Naive thymus-derived CD4-positive, alpha-beta T cell (primary cell): Measurements from ENCODE around the gene ITGAX. TPM values are rescaled to one million over a fixed set of nuclear protein-coding genes. Genes with fewer than 3 reads are reported as not detected.

Experiments
- ATAC-seq: fragments of 150-1000 bp; cut with Tn5 transposase; 2 replicates; pipeline ENCODE4 v1.10.0; 2021; ENCODE audit warnings: mild to moderate bottlenecking, moderate library complexity
- CTCF ChIA-PET: fragments of 350-600 bp; sonication (Branson Sonifier 250); formaldehyde crosslinking; loops from one replicate; lab custom pipeline; 2021; ENCODE audit warnings: antibody characterized with exemption; lab: Charles Lee
- POLR2A ChIA-PET: fragments of 350-600 bp; sonication (Branson Sonifier 250); formaldehyde crosslinking; loops from one replicate; lab custom pipeline; 2021; ENCODE audit warnings: antibody characterized with exemption, inconsistent platforms; lab: Charles Lee
- DNase-seq, 9 donors: peaks; one replicate each; pipeline versions ENCODE4 v3.0.0 to v3.0.0-alpha.2; 2020 to 2022; ENCODE audit warnings: mixed read lengths in 1 of 9
- H3K27ac ChIP-seq: one replicate; pipeline ENCODE4 v1.7.0; 2013; ENCODE audit warnings: mild to moderate bottlenecking, low read depth, low read length, moderate library complexity
- H3K27me3 ChIP-seq, 2 donors: one replicate each; pipeline ENCODE4 v1.7.0; 2013; ENCODE audit warnings: low read length in 2 of 2, mild to moderate bottlenecking in 2 of 2, moderate library complexity in 2 of 2; ENCODE audit not compliant: control insufficient read depth in 2 of 2, insufficient read depth in 2 of 2
- H3K36me3 ChIP-seq, 3 experiments: 1 replicate in 2 of 3; 2 replicates in 1 of 3; pipeline ENCODE4 v1.7.0; 2013; ENCODE audit warnings: low read length in 3 of 3, mild to moderate bottlenecking in 3 of 3, moderate library complexity in 1 of 3; ENCODE audit not compliant: insufficient read depth in 3 of 3, control insufficient read depth in 2 of 3
- H3K4me1 ChIP-seq, 2 donors: one replicate each; pipeline ENCODE4 v1.7.0; 2013; ENCODE audit warnings: low read length in 2 of 2, mild to moderate bottlenecking in 2 of 2, moderate library complexity in 1 of 2; ENCODE audit not compliant: control insufficient read depth in 2 of 2, insufficient read depth in 2 of 2
- H3K4me3 ChIP-seq: 2 replicates; pipeline ENCODE4 v1.7.0; 2013; ENCODE audit warnings: mild to moderate bottlenecking, low read length
- H3K9me3 ChIP-seq, 3 experiments: 1 replicate in 2 of 3; 2 replicates in 1 of 3; pipeline ENCODE4 v1.7.0; 2013; ENCODE audit warnings: low read length in 3 of 3; ENCODE audit not compliant: control insufficient read depth in 2 of 3
- H3K27ac Mint-ChIP-seq, 9 donors: one replicate each; pipeline ENCODE4 v1.8.0; 2020 to 2022; ENCODE audit warnings: mixed read lengths in 9 of 9, mild to moderate bottlenecking in 8 of 9, moderate library complexity in 5 of 9, inconsistent platforms in 2 of 9
- H3K27me3 Mint-ChIP-seq, 5 donors: one replicate each; pipeline ENCODE4 v1.8.0; 2021 to 2022; ENCODE audit warnings: mixed read lengths in 5 of 5, mild to moderate bottlenecking in 1 of 5
- H3K36me3 Mint-ChIP-seq, 5 donors: one replicate each; pipeline ENCODE4 v1.8.0; 2020 to 2022; ENCODE audit warnings: mixed read lengths in 5 of 5, mild to moderate bottlenecking in 3 of 5, inconsistent platforms in 1 of 5
- H3K4me1 Mint-ChIP-seq, 7 donors: one replicate each; pipeline ENCODE4 v1.8.0; 2020 to 2022; ENCODE audit warnings: mixed read lengths in 7 of 7, mild to moderate bottlenecking in 3 of 7, inconsistent platforms in 1 of 7
- H3K4me3 Mint-ChIP-seq, 10 donors: one replicate each; pipeline ENCODE4 v1.8.0; 2020 to 2022; ENCODE audit warnings: mild to moderate bottlenecking in 10 of 10, mixed read lengths in 10 of 10, moderate library complexity in 6 of 10, inconsistent platforms in 2 of 10
- H3K9me3 Mint-ChIP-seq, 11 donors: one replicate each; pipeline ENCODE4 v1.8.0; 2020 to 2022; ENCODE audit warnings: mixed read lengths in 11 of 11, mild to moderate bottlenecking in 4 of 11, inconsistent platforms in 1 of 11, moderate library complexity in 1 of 11
- intact Hi-C, 2 donors: fragments of 100-400 bp; cut with micrococcal nuclease; formaldehyde crosslinking; loops; one replicate each; pipeline ENCODE4 v1.15.1; 2023
- polyA plus RNA-seq, 2 donors: library from polyadenylated mRNA; unstranded; fragments of 300-500 nt; fragmentation: Illumina TruSeq; gene quantifications; one replicate each; pipeline ENCODE4 v1.2.3, GENCODE V29; 2021
- total RNA-seq, 6 experiments: library from RNA in 5 of 6; stranded (reverse) in 5 of 6; gene quantifications; 1 replicate in 5 of 6; 2 replicates in 1 of 6; pipeline ENCODE4 v1.2.3 and lab custom pipeline; 2021 to 2026

The ITGAX gene
- total and polyA plus RNA-seq, 7 experiments from 2014 or later: 0.05 to 306 (median 22.1) TPM; not detected in 1

DNA sequence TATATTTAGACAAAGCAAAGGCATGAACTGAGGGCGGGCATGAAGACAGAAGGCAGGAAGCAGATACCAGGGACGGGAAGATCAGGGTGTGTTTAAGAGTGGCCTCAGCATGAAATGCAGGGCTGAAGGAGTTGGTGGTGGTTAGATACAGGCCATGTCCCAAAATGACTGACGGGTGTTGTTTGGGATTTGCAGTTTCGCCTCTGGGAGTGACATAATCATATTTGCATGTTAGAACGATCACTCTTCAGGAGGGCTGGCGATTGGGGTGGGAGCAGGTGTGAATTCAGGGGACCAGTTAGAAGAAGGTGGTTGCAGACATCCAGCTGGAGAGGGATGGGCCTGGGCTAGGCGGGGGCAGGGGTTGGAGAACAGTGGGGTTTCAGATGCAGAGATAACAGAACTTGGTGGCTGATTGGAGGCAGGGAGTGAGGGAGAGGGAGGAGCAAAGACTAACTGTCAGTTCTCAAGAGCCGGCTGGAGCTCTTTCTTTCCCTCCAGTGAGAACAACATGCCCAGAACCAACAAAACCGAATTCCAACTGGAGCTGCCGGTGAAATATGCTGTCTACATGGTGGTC lies 27.2 kb upstream of the ITGAX start:
- POLR2A ChIA-PET: no interaction called here
- no peak for ATAC-seq
- H3K27ac Mint-ChIP-seq: peak overlapping the region in 1 of 9 donors; percentile 10

DNA sequence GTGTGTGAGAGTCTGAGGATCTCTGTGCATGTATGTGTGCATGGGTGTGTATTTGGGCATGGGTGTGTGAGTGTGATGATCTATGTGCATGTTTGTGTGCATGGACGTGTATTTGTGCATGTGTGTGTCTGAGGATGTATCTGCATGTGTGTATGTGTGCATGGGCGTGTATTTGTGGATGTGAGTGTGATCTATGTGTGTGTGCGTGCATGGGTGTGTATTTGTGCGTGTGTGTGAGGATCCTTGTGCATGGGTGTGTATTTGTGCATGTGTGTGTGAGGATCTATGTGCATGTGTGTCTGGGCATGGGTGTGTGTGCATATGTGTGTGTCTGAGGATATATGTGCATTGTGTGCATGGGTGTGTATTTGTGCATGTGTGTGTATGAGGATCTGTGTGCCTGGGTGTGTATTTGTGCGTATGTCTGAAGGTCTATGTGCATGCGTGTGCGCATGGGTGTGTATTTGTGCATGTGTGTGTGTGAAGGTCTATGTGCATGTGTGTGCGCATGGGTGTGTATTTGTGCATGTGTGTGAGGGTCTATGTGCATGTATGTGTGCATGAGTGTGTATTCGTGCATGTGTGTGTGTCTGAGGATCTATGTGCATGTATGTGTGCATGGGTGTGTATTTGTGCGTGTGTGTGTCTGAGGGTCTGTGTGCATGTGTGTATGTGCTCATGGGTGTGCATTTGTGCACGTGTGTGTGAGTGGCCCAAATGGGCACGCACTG lies 26.5 kb upstream of the ITGAX start:
- Histone ChIP-seq H3K27me3 (no peaks in the 10 kb centered on the region), H3K27ac (no peak overlapping the region), H3K36me3 (no peaks in the 10 kb centered on the region), H3K4me1 (peaks cover 0 to 3% of the 10 kb centered on the region in 2 donors), H3K9me3 (peaks cover 0 to under 1% (median 0%) of the 10 kb centered on the region in 3 experiments), H3K4me3 (no peak overlapping the region)
- peak overlapping the region in 3 of 10 donors; percentile 9 to 35 (median 18) for H3K4me3 Mint-ChIP-seq
- ChIA-PET CTCF (no interaction called here), POLR2A (no interaction called here)
- peak overlapping the region in 2 of 9 donors; percentile 0 to 74 for H3K27ac Mint-ChIP-seq
- H3K27me3 Mint-ChIP-seq: peaks cover 0 to 10% (median 6%) of the 10 kb centered on the region in 5 donors
- H3K9me3 Mint-ChIP-seq: peaks cover 0 to 11% (median 3%) of the 10 kb centered on the region in 11 donors
- ATAC-seq: no peak
- H3K36me3 Mint-ChIP-seq: peaks cover 0 to 44% (median 4%) of the 10 kb centered on the region in 5 donors
- intact Hi-C loops: no loop called here
- peaks cover 11 to 22% (median 17%) of the 10 kb centered on the region in 7 donors for H3K4me1 Mint-ChIP-seq
- DNase-seq: no peak

More for the DNA sequence above, 27.2 kb upstream of the ITGAX start:
- peaks cover 3 to 47% (median 6%) of the 10 kb centered on the region in 5 donors for H3K36me3 Mint-ChIP-seq
- H3K9me3 ChIP-seq: peaks cover 0 to 8% (median 0%) of the 10 kb centered on the region in 3 experiments
- no peak for DNase-seq
- H3K4me1 ChIP-seq: peaks cover 0 to 3% of the 10 kb centered on the region in 2 donors
- no peaks in the 10 kb centered on the region for H3K36me3 ChIP-seq
- H3K9me3 Mint-ChIP-seq: peaks cover 2 to 18% (median 9%) of the 10 kb centered on the region in 11 donors
- no peaks in the 10 kb centered on the region for H3K27me3 ChIP-seq
- H3K4me3 Mint-ChIP-seq: peak overlapping the region in 1 of 10 donors; percentile 18
- H3K27me3 Mint-ChIP-seq: peaks cover 2 to 10% (median 6%) of the 10 kb centered on the region in 5 donors
- no peak overlapping the region for H3K4me3 ChIP-seq
- H3K4me1 Mint-ChIP-seq: peaks cover 10 to 22% (median 17%) of the 10 kb centered on the region in 7 donors
- intact Hi-C loops: no loop called here
- H3K27ac ChIP-seq: no peak overlapping the region
- CTCF ChIA-PET: no interaction called here

DNA sequence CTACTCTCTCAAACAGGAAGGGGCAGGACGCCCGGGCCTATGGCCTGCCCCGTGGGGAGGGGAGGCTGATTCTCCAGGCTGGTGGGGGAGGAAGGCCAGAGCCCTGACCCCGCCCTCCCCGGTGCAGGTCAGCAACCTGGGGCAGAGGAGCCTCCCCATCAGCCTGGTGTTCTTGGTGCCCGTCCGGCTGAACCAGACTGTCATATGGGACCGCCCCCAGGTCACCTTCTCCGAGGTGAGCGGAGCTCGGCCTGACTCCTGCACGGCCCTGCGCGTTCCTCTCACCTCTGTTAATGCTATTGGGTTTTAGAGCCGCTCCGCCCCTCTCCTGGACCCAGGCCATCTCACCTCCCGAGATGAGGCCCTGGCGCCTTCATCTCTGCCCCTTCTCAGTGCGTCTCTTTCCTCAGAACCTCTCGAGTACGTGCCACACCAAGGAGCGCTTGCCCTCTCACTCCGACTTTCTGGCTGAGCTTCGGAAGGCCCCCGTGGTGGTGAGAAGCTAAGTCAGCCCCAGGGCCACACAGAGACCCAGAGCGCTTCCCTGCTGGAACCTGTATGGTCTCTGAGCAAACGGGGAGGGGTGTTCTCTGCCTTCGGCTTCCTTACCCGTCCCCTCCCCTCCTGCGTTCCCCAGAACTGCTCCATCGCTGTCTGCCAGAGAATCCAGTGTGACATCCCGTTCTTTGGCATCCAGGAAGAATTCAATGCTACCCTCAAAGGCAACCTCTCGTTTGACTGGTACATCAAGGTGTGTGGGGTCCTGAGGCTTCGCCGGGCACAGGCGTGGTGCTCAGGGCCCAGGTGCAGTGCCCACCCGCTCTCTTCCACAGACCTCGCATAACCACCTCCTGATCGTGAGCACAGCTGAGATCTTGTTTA lies 25.1 kb upstream of the ITGAX start:
- Histone ChIP-seq H3K4me3 (no peak overlapping the region), H3K36me3 (no peaks in the 10 kb centered on the region), H3K9me3 (no peaks in the 10 kb centered on the region), H3K27me3 (no peaks in the 10 kb centered on the region), H3K4me1 (peaks cover 0 to 3% of the 10 kb centered on the region in 2 donors), H3K27ac (no peak overlapping the region)
- Mint-ChIP-seq H3K4me3 (peak overlapping the region; percentile 3 to 91 (median 84)), H3K27ac (peak overlapping the region in 5 of 9 donors; percentile 36 to 99 (median 76)), H3K9me3 (peaks cover 0 to 6% (median 2%) of the 10 kb centered on the region in 11 donors), H3K27me3 (peaks cover 0 to 10% (median 6%) of the 10 kb centered on the region in 5 donors), H3K36me3 (peaks cover 0 to 40% (median 4%) of the 10 kb centered on the region in 5 donors), H3K4me1 (peaks cover 17 to 33% (median 20%) of the 10 kb centered on the region in 7 donors)
- CTCF ChIA-PET: no interaction called here
- intact Hi-C loops: loop anchor here (5.0 to 10.0 kb wide), 7 partner anchors 115 to 537 kb away; partner anchors contain the start of genes PYCARD (in 2 of the 2), KAT8 (in 1 of the 2), STX4 (in 1 of the 2) and VKORC1 (in 1 of the 2)
- POLR2A ChIA-PET: no interaction called here
- DNase-seq (no peak), ATAC-seq (no peak)

DNA sequence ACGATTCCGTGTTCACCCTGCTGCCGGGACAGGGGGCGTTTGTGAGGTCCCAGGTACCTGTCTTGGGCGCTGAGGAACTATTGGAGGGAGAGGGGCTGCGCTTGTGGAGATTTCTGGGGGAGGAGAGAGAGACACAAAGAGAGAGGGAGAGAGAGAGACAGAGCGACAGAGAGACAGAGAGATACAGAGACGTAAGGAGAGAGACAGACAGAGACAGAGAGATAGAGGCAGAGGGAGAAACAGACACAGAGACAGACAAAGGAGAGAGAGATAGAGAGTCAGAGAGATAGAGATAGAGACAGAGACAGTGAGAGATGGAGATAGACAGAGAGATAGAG lies 24.5 kb upstream of the ITGAX start:
- Histone ChIP-seq H3K36me3 (no peaks in the 10 kb centered on the region), H3K4me3 (peak overlapping the region; percentile 67), H3K9me3 (no peaks in the 10 kb centered on the region), H3K27ac (no peak overlapping the region), H3K27me3 (no peaks in the 10 kb centered on the region), H3K4me1 (peaks cover 0 to 3% of the 10 kb centered on the region in 2 donors)
- Mint-ChIP-seq H3K9me3 (peaks cover 0 to 2% (median 0%) of the 10 kb centered on the region in 11 donors), H3K4me3 (peak overlapping the region; percentile 77 to 91 (median 86)), H3K27me3 (peaks cover 0 to 10% (median 6%) of the 10 kb centered on the region in 5 donors), H3K4me1 (peaks cover 17 to 33% (median 20%) of the 10 kb centered on the region in 7 donors), H3K27ac (peak overlapping the region in 8 of 9 donors; percentile 53 to 99 (median 76)), H3K36me3 (peaks cover 0 to 35% (median 2%) of the 10 kb centered on the region in 5 donors)
- DNase-seq: no peak
- intact Hi-C loops: loop anchor here (5.0 to 10.0 kb wide), 7 partner anchors 114 to 537 kb away; partner anchors contain the start of genes PYCARD (in 2 of the 2), KAT8 (in 1 of the 2), STX4 (in 1 of the 2) and VKORC1 (in 1 of the 2)
- POLR2A ChIA-PET: interaction anchor here (1.0 kb wide), 1 partner anchor 151 kb away, joined by 4 read pairs; no protein-coding TSS in a partner anchor
- no peak for ATAC-seq
- CTCF ChIA-PET: interaction anchor here (0.6 kb wide), 1 partner anchor 29 kb away, joined by 4 read pairs; no protein-coding TSS in a partner anchor

DNA sequence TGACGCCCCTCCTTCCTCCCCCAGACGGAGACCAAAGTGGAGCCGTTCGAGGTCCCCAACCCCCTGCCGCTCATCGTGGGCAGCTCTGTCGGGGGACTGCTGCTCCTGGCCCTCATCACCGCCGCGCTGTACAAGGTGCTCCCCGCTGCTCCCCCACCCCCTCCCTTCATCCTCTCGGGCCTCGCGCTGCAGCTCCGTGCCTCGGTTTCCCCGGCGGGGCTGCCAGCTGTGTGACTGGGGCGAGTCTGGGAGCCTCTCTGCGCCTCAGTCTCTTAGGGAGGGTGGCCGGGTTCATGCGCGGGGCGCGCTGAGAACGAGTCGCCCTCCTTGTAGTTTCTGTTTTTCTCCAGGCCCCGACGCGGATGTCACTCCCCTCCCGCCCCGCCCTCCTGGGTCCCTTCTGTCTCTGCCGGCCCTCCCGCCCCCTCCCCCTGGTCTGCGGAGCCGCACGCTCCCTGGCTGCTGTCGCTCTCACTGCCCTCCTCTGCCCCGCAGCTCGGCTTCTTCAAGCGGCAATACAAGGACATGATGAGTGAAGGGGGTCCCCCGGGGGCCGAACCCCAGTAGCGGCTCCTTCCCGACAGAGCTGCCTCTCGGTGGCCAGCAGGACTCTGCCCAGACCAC lies 23.7 kb upstream of the ITGAX start:
- peak; percentile 66 for ATAC-seq
- Histone ChIP-seq H3K9me3 (no peaks in the 10 kb centered on the region), H3K27ac (peak overlapping the region; percentile 65), H3K4me3 (peak overlapping the region; percentile 67), H3K27me3 (no peaks in the 10 kb centered on the region), H3K36me3 (no peaks in the 10 kb centered on the region), H3K4me1 (peaks cover 0 to 3% of the 10 kb centered on the region in 2 donors)
- ChIA-PET CTCF (interaction anchor here (0.6 kb wide), 1 partner anchor 29 kb away, joined by 4 read pairs; no protein-coding TSS in a partner anchor), POLR2A (interaction anchor here (1.0 kb wide), 1 partner anchor 152 kb away, joined by 4 read pairs; no protein-coding TSS in a partner anchor)
- Mint-ChIP-seq H3K27ac (peak overlapping the region in 8 of 9 donors; percentile 55 to 99 (median 76)), H3K27me3 (peaks cover 0 to 10% (median 6%) of the 10 kb centered on the region in 5 donors), H3K4me3 (peak overlapping the region; percentile 67 to 91 (median 86)), H3K9me3 (no peaks in the 10 kb centered on the region), H3K4me1 (peaks cover 17 to 33% (median 20%) of the 10 kb centered on the region in 7 donors), H3K36me3 (peaks cover 0 to 31% (median 0%) of the 10 kb centered on the region in 5 donors)
- DNase-seq: peak in 3 of 9 donors; percentile 21 to 28 (median 24)
- intact Hi-C loops: loop anchor here (5.0 to 10.0 kb wide), 7 partner anchors 114 to 536 kb away; partner anchors contain the start of genes PYCARD (in 2 of the 2), KAT8 (in 1 of the 2), STX4 (in 1 of the 2) and VKORC1 (in 1 of the 2)
